GM23248 (cell line): ENCODE measurements around the gene NUP133. TPM values are rescaled to one million over a fixed set of nuclear protein-coding genes. Genes with fewer than 3 reads are reported as not detected.

Source experiments
- DNase-seq: peaks from one replicate; pipeline ENCODE4 v3.0.0-alpha.2; 2015
- H2AFZ ChIP-seq: fragments of 200-600 bp; sonication (generic); 2 replicates; pipeline ENCODE4 v1.6.1; 2016; ENCODE audit warnings: antibody characterized with exemption
- H3F3A ChIP-seq: fragments of 200-600 bp; sonication (generic); 2 replicates; pipeline ENCODE4 v1.6.1; 2016; ENCODE audit warnings: mild to moderate bottlenecking, antibody characterized with exemption, mixed run types; ENCODE audit not compliant: insufficient read depth
- H3K27ac ChIP-seq: fragments of 200-600 bp; sonication (generic); 2 replicates; pipeline ENCODE4 v1.5.1; 2016; ENCODE audit warnings: mild to moderate bottlenecking
- H3K27me3 ChIP-seq: fragments of 200-600 bp; sonication (generic); replicated peaks from 2 replicates; pipeline ENCODE4 v1.6.1; 2016; ENCODE audit warnings: mild to moderate bottlenecking; ENCODE audit not compliant: insufficient read depth
- H3K36me3 ChIP-seq: fragments of 200-600 bp; sonication (generic); 2 replicates; pipeline ENCODE4 v1.6.1; 2016; ENCODE audit warnings: low read depth, mild to moderate bottlenecking
- H3K4me1 ChIP-seq: fragments of 200-600 bp; sonication (generic); 2 replicates; pipeline ENCODE4 v1.6.1; 2016; ENCODE audit warnings: mild to moderate bottlenecking; ENCODE audit not compliant: insufficient read depth
- H3K4me2 ChIP-seq: fragments of 200-600 bp; sonication (generic); one replicate; pipeline ENCODE4 v1.6.1; 2016; ENCODE audit warnings: mild to moderate bottlenecking; ENCODE audit not compliant: unreplicated experiment
- H3K4me3 ChIP-seq: fragments of 200-600 bp; sonication (generic); 2 replicates; pipeline ENCODE4 v1.5.1; 2016; ENCODE audit warnings: mild to moderate bottlenecking
- H3K79me2 ChIP-seq: fragments of 200-600 bp; sonication (generic); 2 replicates; pipeline ENCODE4 v1.6.1; 2016; ENCODE audit warnings: mild to moderate bottlenecking; ENCODE audit not compliant: insufficient read depth
- H3K9ac ChIP-seq: fragments of 200-600 bp; sonication (generic); 2 replicates; pipeline ENCODE4 v1.6.1; 2016; ENCODE audit warnings: mild to moderate bottlenecking
- H3K9me2 ChIP-seq: fragments of 200-600 bp; sonication (generic); 2 replicates; pipeline ENCODE4 v1.6.1; 2016; ENCODE audit warnings: mixed run types, mild to moderate bottlenecking, moderate library complexity; ENCODE audit not compliant: insufficient read depth
- H3K9me3 ChIP-seq: fragments of 200-600 bp; sonication (generic); one replicate; pipeline ENCODE4 v1.6.1; 2017; ENCODE audit warnings: low read depth
- H4K20me1 ChIP-seq: fragments of 200-600 bp; sonication (generic); 2 replicates; pipeline ENCODE4 v1.6.0; 2016; ENCODE audit not compliant: insufficient read depth
- EZH2 ChIP-seq: fragments of 200-600 bp; sonication (generic); IDR thresholded peaks from 2 replicates; pipeline ENCODE4 v1.6.1; 2018; ENCODE audit warnings: antibody characterized with exemption, mild to moderate bottlenecking; ENCODE audit not compliant: insufficient read depth, poor library complexity, severe bottlenecking
- EZH2phosphoT487 ChIP-seq: fragments of 200-600 bp; sonication (generic); IDR thresholded peaks from 2 replicates; pipeline ENCODE4 v1.6.1; 2018; ENCODE audit warnings: antibody characterized with exemption, moderate library complexity, mild to moderate bottlenecking, low read depth; ENCODE audit not compliant: insufficient read depth
- WGBS, 2 experiments: methylation state at CpG; one replicate each; pipeline ENCODE4 v1.1.6; 2015 to 2017; ENCODE audit warnings: low lambda C conversion rate in 2 of 2, low coverage in 1 of 2; ENCODE audit errors: missing lambda C conversion rate in 2 of 2; 5-methylcytosine and 5-hydroxymethylcytosine counted together
- in situ Hi-C: fragments of 300-500 bp; cut with MboI; formaldehyde crosslinking; loops from 2 replicates; pipeline ENCODE4 v1.15.0; 2020
- polyA plus RNA-seq: library from polyadenylated mRNA; unstranded; fragments of >200 nt; fragmentation: Nextera tagmentation; extraction: Ambion mirVana; gene quantifications from 2 replicates; pipeline ENCODE4 v1.2.1, GENCODE V29; 2016
- total RNA-seq: library from RNA; depleted of rRNA; stranded (reverse); fragments of >200 nt; shearing (Covaris generic); gene quantifications from 2 replicates; pipeline ENCODE4 v1.2.3, GENCODE V29; 2014

NUP133 gene
- total and polyA plus RNA-seq, 2 experiments from 2014 or later: 16.7 to 29.1 TPM

GRCh38 chr1:229539863-229540506 lies 31.8 kb upstream of the NUP133 start:
- Histone ChIP-seq H3K4me2 (no peak overlapping the region), H3K36me3 (peaks cover 31% of the 10 kb centered on the region; the same call in 1 of the 2 replicates)
- in situ Hi-C loops: no loop called here

DNA sequence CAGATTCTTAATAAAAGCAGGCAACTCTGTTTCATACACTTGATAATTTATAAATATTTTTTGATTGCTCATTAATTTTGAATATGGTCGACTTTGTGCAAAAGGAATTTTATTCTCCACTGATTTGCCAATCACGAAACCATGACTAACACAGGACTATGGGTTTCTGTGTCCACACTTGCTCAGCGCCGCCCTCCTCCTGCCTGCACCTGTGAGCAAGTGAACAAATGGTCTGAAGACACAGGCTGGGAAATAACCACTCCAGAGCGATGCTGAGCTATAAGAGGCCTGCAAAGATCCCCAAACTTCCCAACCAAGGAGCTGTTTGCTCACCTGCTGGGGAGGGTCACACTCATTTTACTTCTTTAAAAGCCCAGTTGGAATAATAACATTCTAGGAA lies 30.8 kb upstream of the NUP133 start:
- DNase-seq: no peak
- H3K27ac ChIP-seq: no peak overlapping the region
- H3F3A ChIP-seq: no peaks in the 10 kb centered on the region
- no peaks in the 10 kb centered on the region for H4K20me1 ChIP-seq
- no peak overlapping the region for H2AFZ ChIP-seq
- H3K4me2 ChIP-seq: no peak overlapping the region
- H3K9me2 ChIP-seq: no peaks in the 10 kb centered on the region
- peaks cover 32% of the 10 kb centered on the region; the same call in 1 of the 2 replicates for H3K36me3 ChIP-seq
- H3K4me3 ChIP-seq: no peak overlapping the region
- no peak for TF ChIP-seq EZH2phosphoT487
- TF ChIP-seq EZH2: no peak
- 95 to 98% methylated on average over 5 of the region's 5 CpGs for WGBS, 2 experiments
- in situ Hi-C loops: no loop called here
- H3K4me1 ChIP-seq: no peaks in the 10 kb centered on the region
- no peaks in the 10 kb centered on the region for H3K27me3 ChIP-seq
- no peak overlapping the region for H3K9ac ChIP-seq
- H3K79me2 ChIP-seq: no peaks in the 10 kb centered on the region
- H3K9me3 ChIP-seq: no peaks in the 10 kb centered on the region

More at GRCh38 chr1:229539863-229540506, 31.8 kb upstream of the NUP133 start:
- H2AFZ ChIP-seq: no peak overlapping the region
- H3K9ac ChIP-seq: no peak overlapping the region
- no peaks in the 10 kb centered on the region for H3K9me2 ChIP-seq
- 0 out of 2 replicates have a peak, but pooled peaks cover 6% of the 10 kb centered on the region for H3K79me2 ChIP-seq
- H3K4me3 ChIP-seq: no peak overlapping the region
- H4K20me1 ChIP-seq: no peaks in the 10 kb centered on the region
- no peak for DNase-seq
- no peaks in the 10 kb centered on the region for H3K27me3 ChIP-seq
- TF ChIP-seq EZH2phosphoT487 (no peak), EZH2 (no peak)
- 98 to 99% methylated on average over 6 of the region's 6 CpGs for WGBS, 2 experiments
- no peaks in the 10 kb centered on the region for H3F3A ChIP-seq
- no peak overlapping the region for H3K27ac ChIP-seq
- H3K9me3 ChIP-seq: no peaks in the 10 kb centered on the region
- no peaks in the 10 kb centered on the region for H3K4me1 ChIP-seq

DNA sequence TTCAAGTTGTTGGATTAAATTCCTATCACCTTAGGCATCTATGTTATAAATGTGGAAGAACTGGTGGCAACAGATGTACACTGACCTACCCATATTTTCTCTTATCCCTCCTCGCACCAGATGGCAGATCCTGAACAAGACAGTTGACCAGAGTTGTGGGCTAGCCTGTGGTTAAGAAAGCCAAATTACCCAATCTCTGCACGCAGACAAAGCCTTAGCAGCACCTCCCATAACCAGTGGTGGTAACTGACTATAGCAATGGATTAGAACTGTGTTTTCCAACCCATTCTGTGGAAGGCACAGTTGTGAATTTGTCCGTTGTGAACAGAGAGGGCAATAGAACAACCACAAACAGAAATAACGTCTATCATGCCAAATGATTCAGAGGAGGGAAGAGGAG lies 29.8 kb upstream of the NUP133 start:
- Histone ChIP-seq H3K79me2 (0 out of 2 replicates have a peak, but pooled peaks cover 7% of the 10 kb centered on the region), H3K9ac (no peak overlapping the region), H3K4me3 (no peak overlapping the region), H3K27me3 (no peaks in the 10 kb centered on the region), H3K4me2 (no peak overlapping the region), H2AFZ (no peak overlapping the region), H3K4me1 (no peaks in the 10 kb centered on the region), H3K9me2 (no peaks in the 10 kb centered on the region), H4K20me1 (no peaks in the 10 kb centered on the region), H3K9me3 (no peaks in the 10 kb centered on the region), H3F3A (no peaks in the 10 kb centered on the region), H3K27ac (no peak overlapping the region), H3K36me3 (peaks cover 40% of the 10 kb centered on the region; the same call in 1 of the 2 replicates)
- 60 to 66% methylated on average over 4 of the region's 4 CpGs for WGBS, 2 experiments
- DNase-seq: no peak
- TF ChIP-seq EZH2phosphoT487: no peak
- no peak for TF ChIP-seq EZH2
- in situ Hi-C loops: no loop called here

DNA sequence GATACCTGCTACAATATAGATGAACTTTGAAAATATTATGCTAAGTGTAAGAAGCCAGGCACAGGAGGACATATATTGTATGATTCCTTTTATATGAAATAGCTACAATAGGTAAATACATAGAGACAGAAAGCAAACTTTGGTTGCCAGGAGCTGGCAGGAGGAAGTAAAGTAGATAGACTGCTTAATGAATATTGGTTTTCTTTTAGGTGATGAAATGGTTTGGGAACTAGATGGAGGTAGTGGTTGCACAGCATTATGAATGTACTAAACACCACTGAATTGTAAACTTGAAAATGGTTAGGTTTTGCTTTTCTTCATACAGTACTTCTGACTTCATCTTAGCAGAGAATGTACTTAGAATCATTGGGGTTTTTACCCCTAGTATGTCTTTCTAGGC lies 28.8 kb upstream of the NUP133 start:
- in situ Hi-C loops: no loop called here
- no peak for DNase-seq

GRCh38 chr1:229535230-229535629 lies 27.1 kb upstream of the NUP133 start:
- no peak overlapping the region for H3K9ac ChIP-seq
- H3K4me1 ChIP-seq: no peaks in the 10 kb centered on the region
- H3K4me2 ChIP-seq: no peak overlapping the region
- H3K27me3 ChIP-seq: no peaks in the 10 kb centered on the region
- no peak for TF ChIP-seq EZH2
- no peak for TF ChIP-seq EZH2phosphoT487
- DNase-seq: peak; percentile 51
- in situ Hi-C loops: no loop called here
- H3K36me3 ChIP-seq: peaks cover 29% of the 10 kb centered on the region; the same call in 1 of the 2 replicates
- no peak overlapping the region for H3K4me3 ChIP-seq
- no peaks in the 10 kb centered on the region for H3F3A ChIP-seq
- H3K27ac ChIP-seq: peak overlapping the region; percentile 49
- 0 out of 2 replicates have a peak, but pooled peaks cover 7% of the 10 kb centered on the region for H3K79me2 ChIP-seq
- no peak overlapping the region for H2AFZ ChIP-seq
- H4K20me1 ChIP-seq: no peaks in the 10 kb centered on the region
- no peaks in the 10 kb centered on the region for H3K9me2 ChIP-seq
- no peaks in the 10 kb centered on the region for H3K9me3 ChIP-seq

More for the DNA sequence above, 28.8 kb upstream of the NUP133 start:
- H4K20me1 ChIP-seq: no peaks in the 10 kb centered on the region
- no peak overlapping the region for H3K9ac ChIP-seq
- H3K27me3 ChIP-seq: no peaks in the 10 kb centered on the region
- no peak overlapping the region for H3K27ac ChIP-seq
- 0 out of 2 replicates have a peak, but pooled peaks cover 7% of the 10 kb centered on the region for H3K79me2 ChIP-seq
- peaks cover 33% of the 10 kb centered on the region; the same call in 1 of the 2 replicates for H3K36me3 ChIP-seq
- no peaks in the 10 kb centered on the region for H3F3A ChIP-seq
- no peaks in the 10 kb centered on the region for H3K9me3 ChIP-seq
- H2AFZ ChIP-seq: no peak overlapping the region
- no peaks in the 10 kb centered on the region for H3K4me1 ChIP-seq
- TF ChIP-seq EZH2 (no peak), EZH2phosphoT487 (no peak)
- H3K4me3 ChIP-seq: no peak overlapping the region
- no peaks in the 10 kb centered on the region for H3K9me2 ChIP-seq
- no peak overlapping the region for H3K4me2 ChIP-seq
